Cardiac fibroblast (primary cell): Measurements from ENCODE around the gene LUC7L.
A peak's percentile ranks its signal among the peaks of the same experiment; 100 is the strongest.
"Not testable (repeated sequence)": the region's sequence is repeated elsewhere in the genome, so short reads cannot be mapped to it uniquely, and the experiment has no call there.

ENCODE experiments used
- DNase-seq, 2 donors: peaks; one replicate each; pipeline versions ENCODE4 v3.0.0 to v3.0.0-alpha.2; 2010; ENCODE audit warnings: low read depth in 2 of 2
- H3K4me3 ChIP-seq, 2 donors: replicated peaks in 1 of 2; 1 replicate in 1 of 2; 2 replicates in 1 of 2; pipeline ENCODE4 v1.5.1; 2011; ENCODE audit warnings: low read depth in 2 of 2, low read length in 2 of 2, mild to moderate bottlenecking in 2 of 2, moderate library complexity in 1 of 2
- CTCF ChIP-seq: IDR thresholded peaks from one replicate; pipeline ENCODE4 v1.5.1; 2011; ENCODE audit warnings: low read depth, mild to moderate bottlenecking, low read length, inconsistent platforms

LUC7L gene

DNA sequence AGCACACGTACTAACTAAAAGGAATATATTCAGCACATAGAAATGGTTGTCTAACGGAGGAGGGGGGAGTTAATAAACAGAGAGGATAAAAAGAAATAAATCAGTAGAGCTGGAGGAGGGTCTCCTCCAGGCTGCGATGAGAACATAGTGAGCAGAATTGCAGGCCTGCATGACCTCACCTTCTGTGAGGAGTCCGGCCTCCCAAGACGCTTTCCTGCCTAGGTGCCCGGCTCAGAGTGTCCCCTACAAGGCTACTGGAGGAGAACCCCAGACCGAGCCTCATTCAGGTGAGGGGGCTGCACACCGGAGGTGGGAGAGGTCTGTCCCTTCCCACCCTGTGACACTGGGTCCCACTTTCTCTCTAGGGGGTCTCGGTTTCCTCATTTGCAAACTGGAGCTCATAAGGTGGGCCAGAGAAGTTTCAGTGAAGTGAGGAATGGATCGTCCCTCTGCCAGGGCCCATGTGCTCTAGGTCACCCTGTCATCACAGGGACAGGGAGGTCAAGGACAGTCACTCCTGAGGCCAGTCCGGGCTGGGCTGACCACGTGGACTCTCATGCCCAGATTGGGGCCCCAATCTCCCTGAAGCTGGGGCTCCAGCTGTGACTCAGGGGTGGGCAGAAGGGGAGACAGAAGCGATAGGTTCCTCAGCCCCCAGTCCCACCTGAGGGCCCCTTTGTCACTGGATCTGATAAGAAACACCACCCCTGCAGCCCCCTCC is 66.8 kb downstream of the LUC7L start:
- no peak for DNase-seq
- no peak for TF ChIP-seq CTCF
- H3K4me3 ChIP-seq, result no peak overlapping the region

- no peak for TF ChIP-seq CTCF
- DNase-seq, result no peak
- H3K4me3 ChIP-seq, result no peak overlapping the region
These were observed 68.5 kb downstream of the LUC7L start for GRCh38 chr16:160691-161190.

- not testable (repeated sequence) for H3K4me3 ChIP-seq
These were observed 69.0 kb downstream of the LUC7L start for GRCh38 chr16:160242-160641.

GRCh38 chr16:159136-159849 is 70.0 kb downstream of the LUC7L start:
- H3K4me3 ChIP-seq, result no peak overlapping the region
- DNase-seq, result no peak
- TF ChIP-seq CTCF, result no peak

More at GRCh38 chr16:160242-160641, 69.0 kb downstream of the LUC7L start:
- not testable (repeated sequence) for DNase-seq

- DNase-seq, result no peak
- H3K4me3 ChIP-seq, result no peak overlapping the region
- no peak for TF ChIP-seq CTCF
These were observed 74.2 kb downstream of the LUC7L start for GRCh38 chr16:155031-155398.

DNA sequence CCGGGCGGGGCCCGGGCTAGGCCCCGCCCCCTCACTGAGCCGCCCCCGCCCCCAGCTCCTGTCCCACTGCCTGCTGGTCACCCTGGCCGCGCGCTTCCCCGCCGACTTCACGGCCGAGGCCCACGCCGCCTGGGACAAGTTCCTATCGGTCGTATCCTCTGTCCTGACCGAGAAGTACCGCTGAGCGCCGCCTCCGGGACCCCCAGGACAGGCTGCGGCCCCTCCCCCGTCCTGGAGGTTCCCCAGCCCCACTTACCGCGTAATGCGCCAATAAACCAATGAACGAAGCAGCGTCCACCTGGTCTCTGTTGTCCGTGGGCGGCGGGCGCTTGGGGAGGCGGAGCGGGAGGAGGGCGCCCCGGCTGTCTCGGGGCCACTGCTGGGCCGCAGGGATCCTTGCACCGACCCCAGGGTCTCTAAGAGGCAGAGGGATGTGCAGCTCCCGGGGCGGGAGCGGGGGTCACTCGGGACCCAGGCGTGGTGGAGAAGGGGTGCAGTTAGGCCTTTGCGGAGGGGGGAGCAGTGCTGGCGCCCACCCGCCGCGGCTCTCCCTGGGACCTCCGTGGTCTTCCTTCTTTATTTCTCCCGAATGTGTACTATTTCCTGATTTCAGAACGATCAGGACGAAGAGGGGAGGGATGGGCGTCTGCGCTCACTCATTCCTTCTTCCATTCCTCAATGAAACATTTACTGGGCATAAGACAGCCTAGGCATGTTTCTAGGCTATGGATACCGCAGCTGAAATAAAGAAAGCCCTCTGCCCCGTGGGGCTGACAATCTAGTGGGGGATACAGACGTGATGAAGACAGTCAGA is 74.8 kb downstream of the LUC7L start:
- no peak for DNase-seq
- TF ChIP-seq CTCF, result no peak
- peak overlapping the region; percentile 44 to 52 for H3K4me3 ChIP-seq

DNA sequence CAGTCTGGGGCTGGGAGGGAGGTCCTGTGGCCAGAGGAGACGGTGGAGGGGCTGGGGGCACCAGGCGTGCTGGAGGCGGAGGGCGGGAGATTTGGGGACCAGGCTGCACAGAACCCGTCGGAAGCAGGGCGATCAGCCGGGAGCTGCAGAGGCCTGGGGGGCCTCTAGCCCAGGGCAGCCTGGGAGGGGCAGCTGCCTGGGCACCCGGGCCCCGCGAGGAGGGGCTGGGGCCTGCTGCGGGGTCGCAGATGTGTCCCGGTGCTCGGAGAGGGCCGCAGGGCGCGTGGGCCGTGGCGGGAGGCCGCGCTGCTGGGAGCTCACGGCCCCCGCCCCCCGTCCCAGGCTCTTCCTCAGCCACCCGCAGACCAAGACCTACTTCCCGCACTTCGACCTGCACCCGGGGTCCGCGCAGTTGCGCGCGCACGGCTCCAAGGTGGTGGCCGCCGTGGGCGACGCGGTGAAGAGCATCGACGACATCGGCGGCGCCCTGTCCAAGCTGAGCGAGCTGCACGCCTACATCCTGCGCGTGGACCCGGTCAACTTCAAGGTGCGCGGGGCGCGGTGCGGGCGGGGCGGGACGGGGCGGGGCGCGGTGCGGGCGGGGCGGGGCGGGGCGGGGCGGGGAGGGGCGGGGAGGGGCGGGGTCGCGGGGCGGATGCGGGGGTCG is 75.6 kb downstream of the LUC7L start:
- not testable (repeated sequence) for DNase-seq

DNA sequence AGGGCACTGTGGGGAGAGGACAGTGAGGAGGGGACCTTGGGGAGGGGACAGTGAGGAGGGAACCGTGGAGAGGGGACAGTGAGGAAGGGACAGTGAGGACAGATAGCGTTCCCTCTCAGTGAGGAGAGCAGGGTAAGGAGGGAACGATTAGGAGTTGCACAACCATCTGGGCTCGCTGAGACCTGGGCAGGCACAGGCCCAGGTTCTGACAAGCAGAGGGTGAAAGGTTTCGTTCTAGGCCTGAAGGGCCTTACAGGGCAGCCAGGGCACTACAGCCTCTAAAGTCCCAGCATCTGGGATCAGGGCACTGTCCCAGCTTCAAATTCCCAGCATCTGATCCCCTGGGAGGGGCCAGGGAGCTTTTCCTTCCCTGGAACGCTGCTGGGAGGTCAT is 76.1 kb downstream of the LUC7L start:
- not testable (repeated sequence) for H3K4me3 ChIP-seq

More for the DNA sequence above, 75.6 kb downstream of the LUC7L start:
- not testable (repeated sequence) for H3K4me3 ChIP-seq

More for the DNA sequence above, 76.1 kb downstream of the LUC7L start:
- not testable (repeated sequence) for DNase-seq
